Measurements from ENCODE around the gene LRMDA. TPM values are rescaled to one million over a fixed set of nuclear protein-coding genes. Genes with fewer than 3 reads are reported as not detected.

Gene LRMDA
- total and polyA plus RNA-seq, 2 donors (not counting 3 experiments of a cell fraction or from before 2014, with no cell fraction given), result 9.7 to 18.0 TPM

GRCh38 chr10:75476569-75476968 is 45.1 kb downstream of the LRMDA start:
- intact Hi-C loops (cut with micrococcal nuclease), result no loop called here
- BruUV-seq (replicated peaks), result no TSS peak
- no peak for FAIRE-seq

GRCh38 chr10:75476985-75477384 is 45.6 kb downstream of the LRMDA start:
- H3K27me3 ChIP-seq (ENCODE audit: control insufficient read depth in 2 of 2, insufficient read depth in 2 of 2, low read length in 2 of 2), result no peaks in the 10 kb centered on the region
- BruUV-seq (replicated peaks), result no TSS peak
- no peaks in the 10 kb centered on the region for H3K9me1 ChIP-seq (replicated peaks; ENCODE audit: control insufficient read depth, extremely low read depth, insufficient read depth, low read length)
- no peak overlapping the region for H3K4me3 ChIP-seq (replicated peaks in 1 of 3; ENCODE audit: insufficient read depth in 1 of 3, low read depth in 1 of 3, low read length in 3 of 3)
- H3K27ac ChIP-seq (ENCODE audit: insufficient read depth, low read depth, low read length), result no peak overlapping the region
- no peak overlapping the region for H3K4me2 ChIP-seq (ENCODE audit: insufficient read depth, low read length)
- no peak for TF ChIP-seq MAX (IDR thresholded peaks at IDR 0.05; ENCODE audit: insufficient read depth, insufficient read length)
- no peak for TF ChIP-seq CTCF (IDR thresholded peaks at IDR 0.05; ENCODE audit: extremely low read depth in 1 of 2, insufficient read depth in 1 of 2, low read depth in 1 of 2, low read length in 2 of 2)
- TF ChIP-seq JUN (IDR thresholded peaks at IDR 0.05; ENCODE audit: borderline replicate concordance, insufficient read depth, insufficient read length, low read depth), result no peak
- TF ChIP-seq MYC (IDR thresholded peaks at IDR 0.05; ENCODE audit: low read depth, low read length), result no peak
- TF ChIP-seq FOS (IDR thresholded peaks at IDR 0.05; ENCODE audit: borderline replicate concordance, insufficient read depth, low read length), result no peak
- no peak for TF ChIP-seq POLR2A (IDR thresholded peaks at IDR 0.05; ENCODE audit: low read depth, low read length)
- no peak for TF ChIP-seq EZH2 (IDR thresholded peaks at IDR 0.05; ENCODE audit: borderline replicate concordance, low read depth, low read length, severe bottlenecking)
- TF ChIP-seq POLR2AphosphoS5 (IDR thresholded peaks at IDR 0.05; ENCODE audit: insufficient read depth, low read depth, low read length), result no peak
- TF ChIP-seq GATA2 (IDR thresholded peaks at IDR 0.05; ENCODE audit: insufficient read depth, insufficient read length, low read depth, low read length), result no peak
- H2AFZ ChIP-seq (ENCODE audit: low read depth, low read length), result no peak overlapping the region
- H3K79me2 ChIP-seq (ENCODE audit: control insufficient read depth, insufficient read depth, low read length), result no peaks in the 10 kb centered on the region
- no peaks in the 10 kb centered on the region for H3K9me3 ChIP-seq (replicated peaks; ENCODE audit: control insufficient read depth, insufficient read depth, low read length)
- H4K20me1 ChIP-seq (replicated peaks; ENCODE audit: control insufficient read depth, extremely low read depth, insufficient read depth, low read length), result no peaks in the 10 kb centered on the region
- no peaks in the 10 kb centered on the region for H3K36me3 ChIP-seq (ENCODE audit: control insufficient read depth in 2 of 2, extremely low read depth in 1 of 2, insufficient read depth in 2 of 2, low read length in 2 of 2)
- intact Hi-C loops (cut with micrococcal nuclease) (no loop called here), dilution Hi-C loops (cut with MboI; ENCODE audit: extremely low pct_ligation_motif_present, low sequenced_read_pairs) (no loop called here)
- FAIRE-seq (no peak), DNase-seq (ENCODE audit: low read depth, low spot score) (no peak)
- no peak overlapping the region for H3K9ac ChIP-seq (replicated peaks; ENCODE audit: extremely low read depth, insufficient read depth, low read length)
- POLR2A ChIA-PET, result no interaction called here
- CTCF ChIA-PET, result no interaction called here
- H3K4me1 ChIP-seq (ENCODE audit: control insufficient read depth, extremely low read depth, insufficient read depth, low read length), result no peaks in the 10 kb centered on the region

More at GRCh38 chr10:75476569-75476968, 45.1 kb downstream of the LRMDA start:
- Histone ChIP-seq H3K9me3 (replicated peaks; ENCODE audit: control insufficient read depth, insufficient read depth, low read length) (no peaks in the 10 kb centered on the region), H3K4me2 (ENCODE audit: insufficient read depth, low read length) (no peak overlapping the region), H3K9me1 (replicated peaks; ENCODE audit: control insufficient read depth, extremely low read depth, insufficient read depth, low read length) (no peaks in the 10 kb centered on the region), H3K79me2 (ENCODE audit: control insufficient read depth, insufficient read depth, low read length) (no peaks in the 10 kb centered on the region), H3K9ac (replicated peaks; ENCODE audit: extremely low read depth, insufficient read depth, low read length) (no peak overlapping the region), H2AFZ (ENCODE audit: low read depth, low read length) (no peak overlapping the region), H3K4me3 (replicated peaks in 1 of 3; ENCODE audit: insufficient read depth in 1 of 3, low read depth in 1 of 3, low read length in 3 of 3) (no peak overlapping the region), H4K20me1 (replicated peaks; ENCODE audit: control insufficient read depth, extremely low read depth, insufficient read depth, low read length) (no peaks in the 10 kb centered on the region), H3K27ac (ENCODE audit: insufficient read depth, low read depth, low read length) (no peak overlapping the region), H3K36me3 (ENCODE audit: control insufficient read depth in 2 of 2, extremely low read depth in 1 of 2, insufficient read depth in 2 of 2, low read length in 2 of 2) (no peaks in the 10 kb centered on the region), H3K27me3 (ENCODE audit: control insufficient read depth in 2 of 2, insufficient read depth in 2 of 2, low read length in 2 of 2) (no peaks in the 10 kb centered on the region), H3K4me1 (ENCODE audit: control insufficient read depth, extremely low read depth, insufficient read depth, low read length) (no peaks in the 10 kb centered on the region)
- no peak for TF ChIP-seq GATA2 (IDR thresholded peaks at IDR 0.05; ENCODE audit: insufficient read depth, insufficient read length, low read depth, low read length)
- DNase-seq (ENCODE audit: low read depth, low spot score), result no peak
- CTCF ChIA-PET, result no interaction called here
- POLR2A ChIA-PET, result no interaction called here
- dilution Hi-C loops (cut with MboI; ENCODE audit: extremely low pct_ligation_motif_present, low sequenced_read_pairs), result no loop called here
